ENCODE data around the gene XYLB.

GRCh38 chr3:38306941-38307340, 39.6 kb upstream of the XYLB start:
- TF ChIP-seq CTCF (IDR thresholded peaks at IDR 0.05) (no peak), POLR2AphosphoS5 (IDR thresholded peaks at IDR 0.05; ENCODE audit: low read depth, low read length) (no peak), TCF7L2 (IDR thresholded peaks at IDR 0.05; ENCODE audit: low read depth, low read length) (no peak), SIN3A (IDR thresholded peaks at IDR 0.05; ENCODE audit: borderline replicate concordance, insufficient read depth, low read depth, low read length) (no peak)

Data from Panc1 (cell line).